GM21786 (cell line): ENCODE measurements around the gene GGPS1.
"Not testable (repeated sequence)": the region's sequence is repeated elsewhere in the genome, so short reads cannot be mapped to it uniquely, and the experiment has no call there.

ENCODE experiments used
- ATAC-seq: cut with Tn5 transposase; IDR thresholded peaks from one replicate; pipeline ENCODE4 v1.9.1; 2021; ENCODE audit not compliant: unreplicated experiment

GGPS1 gene

DNA sequence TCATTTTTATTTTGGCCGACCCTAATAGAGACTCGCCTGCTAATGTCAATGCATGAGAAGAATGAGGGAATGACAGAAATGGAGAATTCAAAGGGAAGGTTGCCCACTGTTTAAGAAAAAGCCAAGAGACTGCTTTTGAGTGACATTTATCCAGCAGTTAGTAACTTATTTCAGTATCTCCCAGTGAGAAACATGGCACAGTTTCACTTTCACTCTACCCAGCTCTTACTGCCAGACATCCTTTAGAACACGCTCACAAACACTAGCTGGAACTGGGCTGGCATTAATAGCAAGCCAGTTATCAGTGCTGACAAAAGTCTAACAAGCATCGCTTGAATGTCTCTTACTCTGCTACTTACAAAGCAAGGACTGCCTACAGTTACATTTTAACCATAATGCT lies 8.5 kb downstream of the GGPS1 start:
- no peak for ATAC-seq

DNA sequence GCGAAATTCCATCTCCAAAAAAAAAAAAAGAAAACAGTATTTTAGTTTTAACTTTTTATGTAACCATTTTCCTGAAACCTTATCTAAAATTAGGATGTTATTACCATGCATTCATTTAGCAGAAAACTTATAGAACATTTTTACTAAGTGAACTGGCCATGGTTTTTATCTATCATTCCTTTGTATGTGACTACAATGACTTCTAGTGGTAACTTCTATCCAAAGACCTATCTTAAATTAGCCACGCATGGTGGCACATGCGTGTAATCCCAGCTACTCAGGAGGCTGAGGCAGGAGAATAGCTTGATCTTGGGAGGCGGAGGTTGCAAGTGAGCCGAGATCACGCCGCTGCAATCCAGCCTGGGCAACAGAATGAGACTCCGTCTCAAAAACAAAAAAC lies 11.4 kb downstream of the GGPS1 start:
- no peak for ATAC-seq

DNA sequence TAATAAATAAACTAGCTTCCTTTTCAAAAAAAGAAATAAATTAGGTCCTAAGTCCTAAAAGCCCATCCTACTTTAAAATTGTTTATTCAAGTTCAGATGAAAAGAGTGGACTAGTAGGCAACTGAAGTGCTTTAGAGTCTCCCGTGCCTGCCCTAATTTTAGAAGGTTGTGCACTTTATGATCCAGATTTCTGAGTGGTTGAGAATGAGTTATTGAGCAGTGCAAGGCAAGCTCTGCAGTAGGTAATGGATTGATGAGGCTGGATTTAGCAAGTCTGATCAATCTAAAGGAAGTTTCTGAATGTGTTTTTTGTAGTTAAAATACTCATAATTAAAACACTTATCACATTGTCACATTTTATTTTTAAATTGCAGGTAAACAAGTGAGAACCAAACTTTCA lies 13.0 kb downstream of the GGPS1 start:
- ATAC-seq = no peak

DNA sequence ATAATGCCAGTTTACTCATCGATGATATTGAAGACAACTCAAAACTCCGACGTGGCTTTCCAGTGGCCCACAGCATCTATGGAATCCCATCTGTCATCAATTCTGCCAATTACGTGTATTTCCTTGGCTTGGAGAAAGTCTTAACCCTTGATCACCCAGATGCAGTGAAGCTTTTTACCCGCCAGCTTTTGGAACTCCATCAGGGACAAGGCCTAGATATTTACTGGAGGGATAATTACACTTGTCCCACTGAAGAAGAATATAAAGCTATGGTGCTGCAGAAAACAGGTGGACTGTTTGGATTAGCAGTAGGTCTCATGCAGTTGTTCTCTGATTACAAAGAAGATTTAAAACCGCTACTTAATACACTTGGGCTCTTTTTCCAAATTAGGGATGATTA lies 13.7 kb downstream of the GGPS1 start:
- ATAC-seq = no peak

DNA sequence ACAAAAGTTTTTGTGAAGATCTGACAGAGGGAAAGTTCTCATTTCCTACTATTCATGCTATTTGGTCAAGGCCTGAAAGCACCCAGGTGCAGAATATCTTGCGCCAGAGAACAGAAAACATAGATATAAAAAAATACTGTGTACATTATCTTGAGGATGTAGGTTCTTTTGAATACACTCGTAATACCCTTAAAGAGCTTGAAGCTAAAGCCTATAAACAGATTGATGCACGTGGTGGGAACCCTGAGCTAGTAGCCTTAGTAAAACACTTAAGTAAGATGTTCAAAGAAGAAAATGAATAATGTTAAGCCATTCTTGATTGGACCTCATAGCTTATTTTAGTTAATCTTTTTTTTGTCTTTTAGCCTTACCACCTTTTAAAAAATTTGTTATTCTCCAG lies 14.1 kb downstream of the GGPS1 start:
- no peak for ATAC-seq

DNA sequence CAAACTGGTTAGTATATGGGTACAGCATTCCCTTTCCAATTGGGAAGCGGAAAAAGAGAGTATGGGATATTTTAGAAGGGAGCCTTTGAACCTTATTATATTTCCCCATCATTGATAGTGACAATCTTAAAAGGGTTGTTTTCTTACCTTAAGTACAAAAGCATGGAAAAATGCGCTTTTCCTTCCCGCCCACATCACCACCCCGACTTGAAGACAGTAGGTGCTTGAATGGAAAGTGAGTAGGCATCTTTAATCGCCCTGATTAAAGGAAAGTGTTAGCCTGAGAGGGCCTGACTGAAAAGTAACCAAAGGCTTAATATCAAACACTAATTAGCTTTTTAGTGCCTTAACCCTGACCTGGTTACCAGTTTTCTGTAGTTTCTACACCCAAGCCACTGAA lies 15.4 kb downstream of the GGPS1 start:
- ATAC-seq = no peak

DNA sequence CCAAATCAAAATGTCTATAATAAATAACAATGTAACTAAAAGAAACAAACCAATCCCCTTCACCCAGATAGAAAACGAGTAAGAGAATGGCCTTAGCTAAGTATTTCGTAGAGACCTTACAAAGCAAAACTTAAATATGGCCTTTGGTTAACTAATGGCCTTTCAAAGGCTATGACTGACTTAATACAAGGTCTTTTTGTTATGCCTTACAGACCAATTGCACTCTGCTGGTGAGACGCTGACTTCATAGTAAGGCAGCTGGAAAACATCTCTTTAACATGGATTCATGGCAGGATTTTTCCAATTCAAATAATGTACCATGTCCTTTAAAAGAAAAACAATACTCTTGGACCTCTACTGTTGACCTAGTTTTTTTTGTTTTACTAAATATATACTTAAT lies 23.1 kb downstream of the GGPS1 start:
- no peak for ATAC-seq

DNA sequence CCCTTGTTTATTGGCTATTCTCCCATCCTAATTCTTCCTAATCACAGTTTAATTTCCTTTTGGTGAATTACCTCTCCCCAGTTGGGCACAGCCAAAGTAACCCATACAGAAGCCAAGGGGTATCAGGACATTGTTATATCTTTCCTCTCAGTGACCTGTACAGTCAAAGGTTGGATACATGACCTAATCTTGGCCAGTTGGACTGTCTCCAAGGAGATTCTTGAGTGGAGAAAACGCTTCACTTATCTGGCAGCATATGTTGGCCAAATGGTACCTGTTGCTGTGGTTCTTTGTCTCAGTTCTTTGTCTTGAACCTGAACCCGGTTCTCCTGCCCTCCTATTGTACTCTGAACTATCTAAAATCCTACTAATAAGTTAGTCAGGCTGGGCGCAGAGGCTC lies 23.5 kb downstream of the GGPS1 start:
- no peak for ATAC-seq

DNA sequence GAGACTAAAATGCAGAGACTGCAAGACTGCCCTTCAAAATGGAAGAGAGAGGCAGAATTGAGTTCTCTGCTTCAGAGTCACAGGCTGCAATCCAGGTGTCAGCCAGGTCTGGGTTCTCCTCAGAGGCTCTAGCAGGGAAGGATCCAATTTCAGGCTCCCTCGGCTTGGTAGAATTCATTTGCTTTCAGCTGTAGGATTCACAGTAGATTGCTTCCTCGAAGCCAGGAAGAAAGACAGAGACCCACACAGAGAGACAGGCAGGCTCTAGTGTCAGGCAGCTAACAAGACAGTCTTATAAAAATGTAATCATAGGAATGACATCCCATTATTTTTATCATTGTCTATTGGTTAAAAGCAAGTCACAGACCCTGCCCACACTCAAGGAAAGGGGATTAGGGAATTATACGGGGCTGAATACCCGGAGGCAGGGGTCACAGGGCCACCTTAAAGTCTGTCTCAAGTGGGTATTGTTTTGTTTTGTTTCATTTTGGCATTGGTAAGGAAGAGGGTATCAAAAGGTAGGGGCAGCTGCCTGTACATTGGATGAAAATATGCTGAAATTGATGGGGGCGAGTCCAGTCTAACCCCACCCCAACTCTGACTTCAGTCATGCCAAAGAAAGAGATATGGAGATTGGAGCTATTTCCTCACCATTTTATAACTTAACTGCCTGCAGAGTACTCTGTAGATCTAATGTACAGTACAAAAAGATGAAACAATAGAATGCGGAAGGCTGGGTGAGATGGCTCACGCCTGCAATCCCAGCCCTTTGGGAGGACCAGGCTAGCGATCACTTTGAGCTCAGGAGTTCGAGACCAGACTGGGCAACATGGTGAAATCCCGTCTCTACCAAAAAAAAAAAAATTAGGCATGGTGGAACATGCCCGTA lies 29.4 kb downstream of the GGPS1 start:
- ATAC-seq = no peak

DNA sequence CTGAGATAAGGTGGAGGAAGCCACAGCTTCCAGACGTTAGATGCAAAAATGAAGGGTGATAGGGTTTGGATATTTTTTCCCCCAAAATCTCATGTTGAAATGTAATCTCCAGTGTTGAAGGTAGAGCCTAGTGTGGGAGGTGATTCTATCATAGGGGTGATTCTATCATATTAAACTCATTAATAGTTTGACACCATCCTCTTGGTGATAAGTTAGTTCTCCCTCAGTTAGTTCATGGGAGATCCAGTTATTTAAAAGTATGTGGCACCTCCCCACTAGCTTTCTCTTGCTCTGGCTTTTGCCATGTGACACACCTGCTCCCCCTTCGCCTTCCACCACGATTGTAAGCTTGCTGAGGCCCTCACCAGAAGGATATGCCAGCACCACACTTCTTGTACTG lies 30.5 kb downstream of the GGPS1 start:
- no peak for ATAC-seq

DNA sequence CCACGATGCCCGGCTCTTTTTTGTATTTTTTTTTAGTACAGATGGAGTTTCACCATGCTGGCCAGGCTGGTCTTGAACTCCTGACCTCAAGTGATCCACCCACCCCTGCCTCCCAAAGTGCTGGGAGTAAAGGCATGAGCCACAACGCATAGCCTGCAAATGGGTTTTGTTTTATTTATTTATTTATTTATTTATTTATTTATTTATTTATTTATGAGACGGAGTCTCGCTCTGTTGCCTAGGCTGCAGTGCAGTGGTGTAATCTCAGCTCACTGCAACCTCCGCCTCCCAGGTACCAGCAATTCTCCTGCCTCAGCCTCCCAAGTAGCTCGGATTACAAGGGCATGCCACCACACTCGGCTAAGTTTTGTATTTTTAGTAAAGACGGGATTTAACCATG lies 35.8 kb downstream of the GGPS1 start:
- not testable (repeated sequence) for ATAC-seq

DNA sequence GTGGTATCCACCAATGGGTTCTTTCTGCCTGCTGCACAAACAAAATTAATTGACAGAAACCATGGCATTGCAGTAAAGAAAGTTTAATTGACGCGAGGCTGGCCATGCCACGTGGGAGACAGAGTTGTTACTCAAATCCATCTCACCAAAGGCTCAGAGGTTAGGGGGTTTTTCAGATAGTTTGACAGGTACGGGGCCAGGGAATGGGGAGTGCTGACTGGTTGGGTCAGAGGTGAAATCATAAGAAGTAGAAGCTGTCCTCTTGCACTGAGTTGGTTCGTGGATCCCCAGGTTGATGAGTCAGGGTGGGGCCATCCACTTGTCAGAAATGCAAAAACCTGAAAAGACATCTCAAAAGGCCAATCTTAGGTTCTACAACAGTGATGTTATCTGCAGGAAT lies 37.9 kb downstream of the GGPS1 start:
- no peak for ATAC-seq

DNA sequence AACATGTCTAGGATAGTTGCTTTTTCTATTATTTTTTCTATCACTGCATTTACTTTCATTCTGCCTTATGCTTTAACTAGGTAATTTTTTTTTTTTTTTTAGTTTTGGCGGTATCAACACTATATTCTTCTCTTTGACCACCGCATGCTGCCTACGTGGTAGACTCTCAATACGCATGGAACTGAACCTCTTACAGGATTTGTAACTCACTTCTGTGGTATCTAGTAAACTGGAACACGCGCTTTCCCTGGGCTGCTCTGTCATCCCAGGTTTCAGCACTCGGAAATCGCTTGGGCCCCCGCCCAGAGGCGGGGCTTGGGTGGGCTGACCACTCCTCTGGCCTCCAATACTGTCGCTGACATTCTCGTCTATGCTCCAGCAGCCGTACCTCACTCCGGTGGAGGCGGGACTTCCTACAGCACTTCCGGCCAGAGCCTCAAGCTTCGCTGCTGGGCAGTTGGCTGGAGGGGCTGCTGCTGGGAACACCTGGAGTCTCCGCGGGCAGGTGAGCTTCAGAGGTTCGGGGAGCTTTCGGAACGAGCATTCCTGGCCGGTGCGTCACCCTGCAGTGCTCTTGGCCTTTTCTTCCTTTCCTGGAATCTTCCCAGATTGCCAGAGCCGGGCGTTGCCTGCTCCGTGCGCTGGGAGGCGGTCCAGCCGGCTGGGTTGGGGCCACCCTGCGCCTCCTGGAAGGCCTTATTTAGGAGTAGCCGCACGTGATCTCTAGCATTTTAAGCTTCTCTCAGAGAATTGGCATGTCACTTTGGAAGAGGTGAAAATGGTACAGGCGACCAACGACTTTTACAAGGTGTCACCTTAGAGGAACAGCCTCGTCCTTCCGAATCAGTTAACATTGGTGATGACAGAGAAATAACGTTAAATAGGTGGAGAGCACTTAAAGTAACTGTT lies 38.9 kb downstream of the GGPS1 start, which contains the start of gene TBCE:
Gene TBCE (plus strand): TSS at position 428 of the 909 bp plus-strand sequence. CDS start 12,623 bp downstream, outside the sequence.
- ATAC-seq = peak; percentile 100

DNA sequence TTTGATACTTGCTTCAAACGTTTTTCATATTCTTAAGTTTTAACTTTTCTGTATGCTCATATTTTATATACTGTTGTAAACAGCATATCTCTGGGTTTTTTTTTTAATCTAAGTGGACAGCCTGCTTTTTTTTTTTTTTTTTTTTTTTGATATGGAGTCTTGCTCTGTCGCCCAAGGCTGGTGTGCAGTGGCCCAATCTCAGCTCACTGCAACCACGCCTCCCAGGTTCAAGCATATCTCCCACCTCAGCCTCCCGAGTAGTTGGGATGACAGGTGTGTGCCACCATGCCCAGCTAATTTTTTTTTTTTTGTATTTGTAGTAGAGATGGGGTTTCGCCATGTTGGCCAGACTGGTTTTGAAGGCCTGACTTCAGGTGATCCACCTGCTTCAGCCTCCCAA lies 40.1 kb downstream of the GGPS1 start:
- ATAC-seq = no peak

DNA sequence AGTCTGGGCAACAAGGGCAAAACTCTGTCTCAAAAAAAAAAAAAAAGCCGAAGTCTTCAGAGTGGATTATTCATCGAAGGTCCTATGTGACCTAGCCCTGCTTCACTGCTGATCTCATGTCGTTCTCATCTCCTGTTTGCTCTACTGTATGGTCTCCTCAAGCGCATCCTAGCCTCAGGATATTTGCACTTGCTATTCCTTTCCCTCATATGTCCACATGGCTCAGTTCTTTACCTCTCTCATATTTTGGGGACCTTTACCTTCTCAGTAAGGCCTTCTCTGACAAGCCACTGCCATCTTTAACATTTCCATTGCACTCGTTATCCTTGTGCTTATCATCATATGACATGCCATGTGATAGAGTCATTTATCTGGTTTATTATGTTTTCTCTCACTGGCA lies 41.4 kb downstream of the GGPS1 start:
- ATAC-seq = no peak

DNA sequence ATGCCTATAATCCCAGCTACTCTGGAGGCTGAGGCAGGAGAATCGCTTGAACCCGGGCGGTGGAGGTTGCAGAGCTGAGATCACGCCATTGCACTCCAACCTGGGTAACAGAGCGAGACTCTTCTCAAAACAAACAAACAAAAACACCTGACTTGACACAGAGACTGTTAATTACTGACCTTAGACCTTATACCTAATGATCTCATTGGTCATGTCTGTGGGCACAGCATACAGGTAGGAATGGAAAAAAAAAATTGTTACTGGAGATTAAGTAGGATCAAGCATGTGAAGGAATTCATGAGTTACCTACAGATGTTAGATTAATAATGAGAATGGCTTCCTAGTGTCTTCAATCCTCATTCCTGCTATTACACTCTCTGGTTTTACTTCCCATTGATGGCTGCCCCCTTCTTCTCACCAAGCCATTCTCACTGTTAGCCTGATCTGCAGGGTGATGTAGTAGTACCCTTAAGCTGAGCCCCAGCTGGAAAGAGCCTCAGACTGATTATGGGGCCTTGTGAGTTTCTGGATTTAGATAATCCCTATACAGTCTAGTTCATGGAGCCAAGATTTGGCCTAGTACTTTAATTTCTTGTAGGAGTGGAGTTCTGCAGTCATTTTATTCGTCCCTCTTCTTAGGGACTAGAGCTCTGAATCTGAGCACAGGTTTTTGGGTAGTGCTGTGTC lies 47.7 kb downstream of the GGPS1 start:
- no peak for ATAC-seq

DNA sequence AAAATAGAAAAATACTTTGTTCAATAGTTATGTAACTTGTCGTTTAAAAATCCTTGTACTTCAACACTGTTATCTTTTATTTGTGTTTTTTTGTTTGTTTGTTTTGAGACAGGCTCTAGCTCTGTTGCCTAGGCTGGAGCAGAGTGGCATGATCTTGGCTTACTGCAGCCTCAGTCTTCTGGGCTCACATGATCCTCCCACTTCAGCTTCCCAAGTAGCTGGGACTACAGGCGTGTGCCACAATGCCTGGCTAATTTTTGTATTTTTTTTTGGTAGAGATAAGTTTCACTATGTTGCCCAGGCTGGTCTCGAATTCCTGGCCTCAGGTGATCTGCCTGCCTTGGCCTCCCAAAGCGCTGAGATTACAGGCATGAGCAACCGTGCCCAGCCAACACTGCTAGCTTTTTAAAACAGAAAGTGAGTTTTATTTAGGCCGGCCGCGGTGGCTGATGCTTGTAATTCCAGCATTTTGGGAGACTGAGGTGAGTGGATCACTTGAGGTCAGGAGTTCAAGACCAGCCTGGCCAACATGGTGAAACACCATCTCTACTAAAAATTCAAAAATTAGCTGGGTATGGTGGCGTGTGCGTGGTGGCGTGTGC lies 49.9 kb downstream of the GGPS1 start:
- not testable (repeated sequence) for ATAC-seq

DNA sequence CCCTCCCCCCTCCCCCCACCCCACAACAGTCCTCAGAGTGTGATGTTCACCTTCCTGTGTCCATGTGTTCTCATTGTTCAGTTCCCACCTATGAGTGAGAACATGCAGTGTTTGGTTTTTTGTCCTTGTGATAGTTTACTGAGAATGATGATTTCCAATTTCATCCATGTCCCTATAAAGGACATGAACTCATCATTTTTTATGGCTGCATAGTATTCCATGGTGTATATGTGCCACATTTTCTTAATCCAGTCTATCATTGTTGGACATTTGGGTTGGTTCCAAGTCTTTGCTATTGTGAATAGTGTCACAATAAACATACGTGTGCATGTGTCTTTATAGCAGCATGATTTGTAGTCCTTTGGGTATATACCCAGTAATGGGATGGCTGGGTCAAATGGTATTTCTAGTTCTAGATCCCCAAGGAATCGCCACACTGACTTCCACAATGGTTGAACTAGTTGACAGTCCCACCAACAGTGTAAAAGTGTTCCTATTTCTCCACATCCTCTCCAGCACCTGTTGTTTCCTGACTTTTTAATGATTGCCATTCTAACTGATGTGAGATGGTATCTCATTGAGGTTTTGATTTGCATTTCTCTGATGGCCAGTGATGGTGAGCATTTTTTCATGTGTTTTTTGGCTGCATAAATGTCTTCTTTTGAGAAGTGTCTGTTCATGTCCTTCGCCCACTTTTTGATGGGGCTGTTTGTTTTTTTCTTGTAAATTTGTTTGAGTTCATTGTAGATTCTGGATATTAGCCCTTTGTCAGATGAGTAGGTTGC lies 53.8 kb downstream of the GGPS1 start:
- not testable (repeated sequence) for ATAC-seq

DNA sequence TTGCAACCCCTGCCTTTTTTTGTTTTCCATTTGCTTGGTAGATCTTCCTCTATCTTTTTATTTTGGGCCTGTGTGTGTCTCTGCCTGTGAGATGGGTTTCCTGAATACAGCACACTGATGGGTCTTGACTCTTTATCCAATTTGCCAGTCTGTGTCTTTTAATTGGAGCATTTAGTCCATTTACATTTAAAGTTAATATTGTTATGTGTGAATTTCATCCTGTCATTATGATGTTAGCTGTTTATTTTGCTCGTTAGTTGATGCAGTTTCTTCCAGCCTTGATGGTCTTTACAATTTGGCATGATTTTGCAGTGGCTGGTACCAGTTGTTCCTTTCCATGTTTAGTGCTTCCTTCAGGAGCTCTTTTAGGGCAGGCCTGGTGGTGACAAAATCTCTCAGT lies 57.3 kb downstream of the GGPS1 start:
- not testable (repeated sequence) for ATAC-seq

DNA sequence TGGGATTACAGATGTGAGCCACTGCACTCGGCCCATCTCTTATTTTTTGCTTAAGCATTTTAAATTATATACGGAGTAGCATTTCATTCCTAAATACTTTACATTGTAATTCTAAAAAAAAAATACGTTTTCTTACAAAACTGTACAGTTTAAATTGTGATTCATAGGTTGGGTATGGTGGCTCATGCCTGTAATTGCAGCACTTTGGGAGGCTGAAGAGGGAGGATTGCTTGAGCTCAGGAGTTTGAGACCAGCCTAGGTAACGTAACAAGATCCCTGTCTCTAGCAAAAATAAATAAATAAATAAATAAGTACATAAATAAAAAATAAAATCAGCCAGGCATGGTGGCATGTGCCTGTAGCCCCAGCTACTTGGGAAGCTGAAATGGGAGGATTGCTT lies 63.5 kb downstream of the GGPS1 start:
- no peak for ATAC-seq
